Mesodermal cell (in vitro differentiated cells): ENCODE data around the gene RTP3.

Experiments used
- H3K27ac ChIP-seq: 2 replicates; pipeline ENCODE4 v1.7.0; 2013; ENCODE audit warnings: mild to moderate bottlenecking, low read depth, low read length, moderate library complexity; ENCODE audit not compliant: severe bottlenecking
- H3K36me3 ChIP-seq: 2 replicates; pipeline ENCODE4 v1.7.1; 2013; ENCODE audit warnings: mild to moderate bottlenecking, low read length, moderate library complexity; ENCODE audit not compliant: control insufficient read depth, insufficient read depth
- H3K4me1 ChIP-seq: one replicate; pipeline ENCODE4 v1.7.1; 2013; ENCODE audit warnings: mild to moderate bottlenecking, low read length; ENCODE audit not compliant: insufficient read depth, control insufficient read depth, poor library complexity, severe bottlenecking
- H3K4me3 ChIP-seq: 2 replicates; pipeline ENCODE4 v1.7.0; 2013; ENCODE audit warnings: low read length, control low read depth, mild to moderate bottlenecking; ENCODE audit not compliant: insufficient read depth, poor library complexity, severe bottlenecking; ENCODE audit errors: extremely low read depth
- H3K9me3 ChIP-seq: 2 replicates; pipeline ENCODE4 v1.7.1; 2013; ENCODE audit warnings: mild to moderate bottlenecking, low read length, moderate library complexity; ENCODE audit not compliant: control insufficient read depth
- WGBS, 2 experiments: methylation state at CpG; one replicate each; pipeline ENCODE4 v1.1.5; 2013; ENCODE audit warnings: missing lambda C conversion rate in 2 of 2; ENCODE audit not compliant: insufficient coverage in 2 of 2; 5-methylcytosine and 5-hydroxymethylcytosine counted together

RTP3 gene

DNA sequence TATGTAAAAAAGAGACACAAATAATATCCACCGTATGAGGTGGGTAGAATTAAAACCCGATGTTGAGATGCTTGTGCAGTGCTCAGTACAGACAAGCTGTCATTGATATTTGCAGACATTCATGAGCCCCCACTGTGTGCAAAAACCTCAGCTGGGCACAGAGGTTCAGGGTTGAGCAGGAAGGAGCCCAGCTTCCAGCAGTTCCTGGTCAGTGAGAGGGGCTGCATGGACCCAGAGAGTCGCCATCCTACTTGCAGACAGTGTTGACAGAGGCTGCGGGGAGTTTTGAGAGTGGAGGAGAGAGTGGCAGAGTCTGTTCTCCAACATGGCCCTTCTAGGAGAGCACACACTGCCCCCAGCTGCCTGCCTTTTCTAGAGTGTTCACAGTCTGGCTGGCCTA, 26.9 kb upstream of the RTP3 start:
- Histone ChIP-seq H3K36me3 (no peaks in the 10 kb centered on the region), H3K4me3 (no peak overlapping the region), H3K27ac (no peak overlapping the region), H3K9me3 (no peaks in the 10 kb centered on the region), H3K4me1 (no peaks in the 10 kb centered on the region)
- 83 to 97% methylated on average over 1 to 4 of the region's 4 CpGs for WGBS, 2 experiments

DNA sequence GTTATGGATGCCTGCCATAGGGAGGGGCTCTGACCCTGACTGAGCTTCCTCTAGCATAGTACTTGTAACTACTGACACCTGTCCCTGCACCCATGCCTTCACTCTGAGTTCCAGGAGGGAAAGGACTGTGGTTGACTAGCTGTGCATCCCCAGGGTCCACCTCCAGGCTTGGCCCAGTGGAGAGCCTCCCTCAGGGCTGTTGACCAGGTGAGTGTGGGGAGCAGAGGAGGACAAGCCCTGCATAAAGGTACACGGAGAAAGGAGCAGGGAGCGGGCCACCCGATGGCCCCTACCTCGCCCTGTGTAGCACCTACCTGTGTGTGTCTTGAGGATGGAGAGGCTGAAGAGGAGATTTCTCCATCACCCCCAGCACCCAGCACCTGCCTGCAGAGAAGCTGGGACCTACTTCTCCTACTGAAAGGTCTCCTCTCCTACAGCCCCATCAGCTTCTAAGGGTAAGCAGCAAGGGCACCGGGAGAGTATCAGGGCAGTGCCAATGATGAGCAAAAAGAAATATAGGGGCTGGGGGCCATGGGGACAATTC, 26.3 kb upstream of the RTP3 start:
- Histone ChIP-seq H3K27ac (no peak overlapping the region), H3K36me3 (no peaks in the 10 kb centered on the region), H3K4me1 (no peaks in the 10 kb centered on the region), H3K9me3 (no peaks in the 10 kb centered on the region), H3K4me3 (no peak overlapping the region)
- 100% methylated on average over 1 to 2 of the region's 5 CpGs for WGBS, 2 experiments

- 88 to 90% methylated on average over 2 of the region's 2 CpGs for WGBS, 2 experiments
- H3K27ac ChIP-seq: no peak overlapping the region
- no peaks in the 10 kb centered on the region for H3K36me3 ChIP-seq
- H3K4me1 ChIP-seq: no peaks in the 10 kb centered on the region
- no peaks in the 10 kb centered on the region for H3K9me3 ChIP-seq
- no peak overlapping the region for H3K4me3 ChIP-seq
These were observed 25.0 kb upstream of the RTP3 start for GRCh38 chr3:46472736-46473135.

DNA sequence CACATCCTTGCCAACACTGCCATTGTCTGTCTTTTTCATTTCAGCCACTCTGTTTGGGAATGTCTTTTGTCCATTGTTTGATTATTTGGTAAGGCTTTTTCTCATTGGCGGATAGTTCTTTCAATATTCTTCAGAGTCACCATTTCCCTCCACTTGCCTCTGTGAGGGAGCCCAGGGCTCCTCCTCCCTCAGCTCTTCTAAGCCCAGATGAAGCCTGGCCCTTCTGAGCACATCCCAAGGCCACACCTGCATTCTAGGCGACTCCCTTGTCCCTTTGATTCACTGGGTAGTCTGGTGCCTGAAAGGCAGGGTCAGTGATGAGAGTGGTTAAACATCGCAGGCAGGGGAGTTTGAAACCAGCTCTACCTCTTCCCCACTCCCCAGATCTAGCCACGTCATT, 20.6 kb upstream of the RTP3 start:
- H3K36me3 ChIP-seq: no peaks in the 10 kb centered on the region
- WGBS, 2 experiments: no CpG with 5 or more reads among the region's 4 CpGs
- H3K9me3 ChIP-seq: no peaks in the 10 kb centered on the region
- H3K27ac ChIP-seq: no peak overlapping the region
- H3K4me1 ChIP-seq: no peaks in the 10 kb centered on the region
- H3K4me3 ChIP-seq: no peak overlapping the region

GRCh38 chr3:46477756-46478155, 20.0 kb upstream of the RTP3 start:
- Histone ChIP-seq H3K9me3 (no peaks in the 10 kb centered on the region), H3K4me1 (no peaks in the 10 kb centered on the region), H3K27ac (no peak overlapping the region), H3K36me3 (no peaks in the 10 kb centered on the region), H3K4me3 (no peak overlapping the region)
- whole genome bisulfite sequencing, 2 experiments: 80 to 90% methylated on average over 6 of the region's 6 CpGs

GRCh38 chr3:46478341-46478740, 19.4 kb upstream of the RTP3 start:
- H3K36me3 ChIP-seq: no peaks in the 10 kb centered on the region
- H3K9me3 ChIP-seq: no peaks in the 10 kb centered on the region
- H3K27ac ChIP-seq: no peak overlapping the region
- H3K4me3 ChIP-seq: no peak overlapping the region
- no peaks in the 10 kb centered on the region for H3K4me1 ChIP-seq
- WGBS, 2 experiments: 92 to 100% methylated on average over 2 of the region's 5 CpGs

DNA sequence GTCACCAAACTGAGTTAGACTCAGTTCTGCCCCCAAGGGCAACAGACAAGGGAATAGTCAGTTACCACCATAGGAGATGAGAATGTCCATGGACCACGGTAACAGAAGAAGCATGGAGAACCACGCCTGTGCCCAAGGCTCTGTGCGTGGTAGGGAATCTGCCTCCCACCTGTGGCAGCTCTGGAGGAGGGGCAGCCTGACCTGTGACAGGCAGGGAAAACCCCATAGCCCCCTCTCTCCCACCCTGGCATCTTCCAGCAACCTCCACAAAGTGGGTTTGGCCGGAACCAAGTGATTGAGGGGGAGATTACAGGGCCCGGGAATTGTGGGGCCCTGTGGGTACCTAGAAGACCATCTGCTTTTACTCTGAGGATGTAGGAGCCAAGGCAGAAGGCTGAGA, 18.8 kb upstream of the RTP3 start:
- 93% methylated on average over 4 of the region's 5 CpGs for WGBS, 2 experiments

DNA sequence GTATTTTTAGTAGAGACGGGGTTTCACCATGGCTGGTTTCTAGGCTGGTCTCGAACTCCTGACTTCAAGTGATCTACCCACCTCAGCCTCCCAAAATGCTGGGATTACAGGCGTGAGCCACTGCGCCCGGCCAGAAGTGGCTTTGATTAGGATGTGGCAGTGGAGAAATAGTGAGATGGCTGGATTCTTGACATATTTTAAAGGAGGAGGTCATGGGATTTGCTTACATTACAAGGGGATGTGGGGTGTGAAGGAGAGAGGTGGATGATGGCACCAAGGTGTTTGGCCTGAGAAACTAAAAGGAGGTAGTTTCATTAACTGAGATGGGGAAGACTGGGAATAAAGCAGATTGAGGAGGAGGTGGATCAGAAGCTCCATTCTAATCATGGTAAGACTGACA, 18.1 kb upstream of the RTP3 start:
- Histone ChIP-seq H3K36me3 (no peaks in the 10 kb centered on the region), H3K4me3 (no peak overlapping the region), H3K9me3 (no peaks in the 10 kb centered on the region), H3K27ac (no peak overlapping the region), H3K4me1 (no peaks in the 10 kb centered on the region)
- 89% methylated on average over 4 of the region's 5 CpGs; no CpG with 5 or more reads in 1 of the 2 experiments for WGBS, 2 experiments

More for the DNA sequence above, 18.8 kb upstream of the RTP3 start:
- Histone ChIP-seq H3K27ac (no peak overlapping the region), H3K9me3 (no peaks in the 10 kb centered on the region), H3K4me1 (no peaks in the 10 kb centered on the region), H3K4me3 (no peak overlapping the region), H3K36me3 (no peaks in the 10 kb centered on the region)

DNA sequence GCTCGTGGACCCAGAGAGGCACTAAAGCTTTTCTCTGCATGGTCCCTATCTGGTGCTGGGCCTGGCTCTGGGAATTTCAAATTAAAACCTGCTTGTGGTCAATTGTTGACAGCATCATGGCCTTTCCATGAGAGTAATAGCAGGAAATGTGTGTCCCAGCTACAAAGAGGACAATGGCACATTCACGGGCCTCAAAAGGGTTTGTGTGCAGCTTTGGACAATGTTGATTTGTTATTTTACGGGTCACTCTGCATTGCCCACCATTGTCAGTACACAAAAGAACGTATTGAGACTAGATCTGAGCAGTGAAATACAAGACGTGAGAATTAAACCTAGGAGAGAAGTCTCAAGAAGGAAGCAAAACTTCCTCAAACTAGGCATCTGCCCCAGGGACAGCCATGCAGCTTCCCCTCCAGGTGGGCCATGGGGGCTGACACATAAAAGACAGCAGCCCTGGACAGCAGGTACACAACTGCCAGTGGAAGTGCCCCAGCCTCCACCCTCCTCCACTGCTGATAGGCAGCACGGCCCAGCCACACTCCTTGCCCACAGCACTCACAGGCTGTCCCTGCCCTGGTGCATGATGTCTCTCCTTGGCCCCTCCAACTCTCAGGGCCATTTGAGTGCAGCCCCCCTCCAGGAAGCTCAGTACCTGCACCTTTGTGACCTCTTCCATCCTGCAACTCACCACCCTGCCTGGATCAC, 17.1 kb upstream of the RTP3 start:
- no peaks in the 10 kb centered on the region for H3K36me3 ChIP-seq
- H3K9me3 ChIP-seq: no peaks in the 10 kb centered on the region
- WGBS, 2 experiments: 88 to 91% methylated on average over 4 to 6 of the region's 6 CpGs
- H3K4me3 ChIP-seq: no peak overlapping the region
- no peaks in the 10 kb centered on the region for H3K4me1 ChIP-seq
- H3K27ac ChIP-seq: no peak overlapping the region

DNA sequence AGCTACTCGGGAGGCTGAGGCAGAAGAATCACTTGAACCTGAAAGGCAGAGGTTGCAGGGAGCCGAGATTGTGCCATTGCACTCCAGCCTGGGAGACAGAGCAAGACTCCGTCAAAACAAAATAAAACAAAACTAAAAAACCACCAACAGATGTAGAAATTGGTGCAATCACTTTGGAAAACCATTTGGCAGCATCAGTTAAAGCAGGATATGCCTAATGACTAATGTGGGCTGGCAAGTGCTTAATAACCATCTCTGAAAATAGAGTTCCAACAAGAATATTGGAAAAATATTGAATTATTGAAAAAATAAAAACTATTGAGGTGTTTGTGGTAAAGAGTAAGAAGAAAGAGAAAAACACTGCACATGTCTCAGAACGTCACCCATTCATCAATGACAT, 16.1 kb upstream of the RTP3 start:
- no peaks in the 10 kb centered on the region for H3K4me1 ChIP-seq
- no peak overlapping the region for H3K4me3 ChIP-seq
- WGBS, 2 experiments: 92 to 100% methylated on average over 1 to 2 of the region's 4 CpGs
- H3K27ac ChIP-seq: no peak overlapping the region
- H3K36me3 ChIP-seq: no peaks in the 10 kb centered on the region
- no peaks in the 10 kb centered on the region for H3K9me3 ChIP-seq

- no peaks in the 10 kb centered on the region for H3K36me3 ChIP-seq
- H3K4me3 ChIP-seq: no peak overlapping the region
- no CpG with 5 or more reads among the region's 1 CpG for WGBS, 2 experiments
- H3K4me1 ChIP-seq: no peaks in the 10 kb centered on the region
- no peak overlapping the region for H3K27ac ChIP-seq
- no peaks in the 10 kb centered on the region for H3K9me3 ChIP-seq
These were observed 15.0 kb upstream of the RTP3 start for GRCh38 chr3:46482632-46483350.
